NK-92 (cell line): ENCODE results near the gene HPCAL1.

Experiments
- DNase-seq: peaks from one replicate; lab custom pipeline; 2025; ENCODE audit not compliant: unreplicated experiment; lab: John Stamatoyannopoulos, UW

HPCAL1 gene

DNA sequence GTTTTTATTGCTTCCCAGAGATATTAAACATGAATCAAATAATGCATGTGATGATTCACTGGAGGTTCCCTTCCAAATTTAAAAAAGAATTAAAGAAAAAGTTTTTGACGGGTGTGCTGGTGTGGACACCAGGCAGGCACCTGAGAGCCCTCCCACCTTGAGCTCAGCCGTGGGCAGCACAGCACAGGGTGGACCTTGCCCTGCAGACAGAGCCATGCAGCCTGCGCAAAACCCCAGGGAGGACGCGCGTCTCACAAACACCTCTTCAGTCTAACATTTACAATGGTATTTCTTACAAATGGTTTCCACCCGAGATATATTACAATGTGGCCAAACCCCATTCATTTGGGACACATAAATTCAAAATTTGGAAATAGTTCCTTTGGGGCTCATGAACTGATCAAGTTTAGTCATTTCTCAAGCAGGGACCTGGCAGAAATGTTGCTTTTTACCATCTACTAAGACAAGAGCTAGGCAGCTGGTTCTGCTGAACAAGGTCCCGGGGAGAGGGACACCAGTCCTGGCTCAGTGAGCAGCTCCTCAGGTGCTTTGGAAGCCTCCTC is 100.0 kb downstream of the HPCAL1 start:
- DNase-seq: no peak

DNA sequence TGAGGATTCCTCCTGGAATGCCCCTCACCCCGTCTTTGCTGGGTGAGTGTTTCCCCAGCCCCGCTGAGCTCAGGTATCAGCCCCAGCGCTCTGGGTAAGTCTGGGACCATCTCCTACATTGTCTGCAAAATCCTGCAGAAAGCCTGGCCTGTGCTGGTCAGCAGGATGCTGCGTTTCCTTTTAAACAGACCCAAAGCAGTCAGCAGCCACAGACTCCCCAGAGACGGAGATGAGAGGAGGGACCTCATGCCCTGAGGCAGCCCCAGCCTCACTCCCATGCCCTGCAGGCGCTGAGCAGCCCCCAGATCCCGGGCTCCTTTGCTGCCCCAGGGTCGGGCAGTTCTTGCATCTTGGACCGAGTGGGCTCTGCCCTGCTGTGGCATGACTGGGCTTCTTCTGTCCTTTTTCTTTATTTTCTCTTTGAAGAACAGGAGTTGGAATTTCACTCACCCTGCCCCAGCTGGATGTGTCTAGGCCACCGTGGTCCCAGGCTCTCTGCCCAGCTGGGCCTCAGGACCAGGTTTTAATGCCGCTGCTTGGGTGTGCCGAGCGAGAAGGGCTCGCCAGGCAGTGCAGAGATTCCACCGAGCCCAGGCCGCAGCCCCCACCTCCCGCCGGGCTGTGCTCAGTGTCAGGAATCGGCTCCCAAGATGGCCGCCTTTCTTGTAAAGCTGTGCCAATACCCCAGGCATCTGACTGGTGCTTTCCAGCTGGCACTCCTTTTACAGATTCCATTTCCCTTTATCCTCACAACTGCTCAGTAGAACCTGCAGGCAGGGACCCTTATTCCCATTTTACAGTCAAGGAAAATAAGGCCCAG is 101.8 kb downstream of the HPCAL1 start:
- DNase-seq: no peak

DNA sequence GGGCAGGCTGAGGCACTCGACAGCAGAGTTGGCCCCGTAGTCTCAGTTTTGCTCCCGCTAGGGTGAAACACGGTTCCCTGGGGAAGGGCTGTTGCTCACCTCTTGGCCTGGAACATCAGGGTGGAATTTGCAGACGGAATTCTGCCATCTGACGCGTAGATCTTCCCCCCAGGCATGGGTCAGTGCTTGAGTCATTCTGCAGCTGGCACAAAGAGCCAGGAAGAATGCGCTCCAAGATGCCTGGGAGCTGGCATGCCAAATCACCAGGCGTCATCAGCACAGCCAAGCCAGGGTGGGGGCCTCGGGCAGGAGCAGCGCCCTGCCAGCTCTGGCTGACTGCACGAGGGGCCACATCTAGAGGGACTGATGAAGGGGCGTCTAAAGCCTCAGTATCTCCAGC is 102.7 kb downstream of the HPCAL1 start:
- no peak for DNase-seq

DNA sequence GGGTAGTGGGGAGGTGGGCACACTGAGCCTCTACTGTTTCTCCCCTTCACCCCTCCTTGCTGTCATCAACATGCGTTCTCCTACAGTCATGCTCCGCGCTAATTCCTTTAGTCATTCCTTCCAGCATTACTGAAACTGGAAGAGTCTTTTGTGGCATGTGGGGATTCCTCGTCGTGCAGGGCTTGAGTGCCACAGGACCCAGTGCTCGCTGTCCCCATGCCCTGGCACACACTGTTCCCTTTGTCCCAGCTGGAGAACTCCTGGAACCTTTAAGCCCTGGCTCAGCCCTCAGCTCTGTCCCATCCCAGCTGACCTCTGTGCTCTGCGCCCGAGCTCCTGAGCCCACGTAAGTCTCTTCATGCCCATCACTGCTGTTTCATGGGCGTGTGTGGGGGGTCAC is 103.3 kb downstream of the HPCAL1 start:
- DNase-seq: no peak

DNA sequence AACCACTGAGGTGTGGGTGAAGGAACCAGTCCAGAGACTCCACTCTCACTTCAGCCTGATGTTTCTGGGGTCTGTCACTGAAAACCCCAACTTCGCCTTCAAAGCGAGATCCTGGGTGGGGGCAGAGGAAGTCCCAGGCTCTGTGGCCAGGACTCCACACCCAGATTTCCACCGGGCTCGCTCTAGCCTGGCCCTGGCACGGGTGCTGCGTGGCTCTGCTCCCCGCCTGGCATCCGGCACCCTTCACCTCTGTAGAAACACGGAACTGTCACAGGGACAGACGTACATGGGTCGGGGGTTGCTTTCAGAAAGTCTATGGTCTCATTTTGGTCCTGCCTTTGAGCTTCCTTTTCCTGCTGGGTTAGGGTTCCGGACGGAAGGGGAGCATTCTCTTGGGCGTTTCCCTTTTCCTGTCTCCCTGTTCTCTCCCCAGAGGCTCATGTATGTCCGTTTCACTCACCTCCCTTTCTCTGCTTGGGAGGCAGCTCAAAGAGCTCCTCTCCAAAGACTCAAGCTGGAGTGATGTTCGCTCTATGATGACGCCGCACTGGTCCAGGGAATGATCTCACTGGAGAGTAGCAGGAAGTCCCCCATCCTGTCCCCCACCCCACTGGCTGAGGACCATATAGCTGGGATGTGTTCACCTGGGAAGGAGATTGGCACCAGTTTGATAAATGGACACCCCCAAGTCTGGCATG is 103.9 kb downstream of the HPCAL1 start:
- no peak for DNase-seq

DNA sequence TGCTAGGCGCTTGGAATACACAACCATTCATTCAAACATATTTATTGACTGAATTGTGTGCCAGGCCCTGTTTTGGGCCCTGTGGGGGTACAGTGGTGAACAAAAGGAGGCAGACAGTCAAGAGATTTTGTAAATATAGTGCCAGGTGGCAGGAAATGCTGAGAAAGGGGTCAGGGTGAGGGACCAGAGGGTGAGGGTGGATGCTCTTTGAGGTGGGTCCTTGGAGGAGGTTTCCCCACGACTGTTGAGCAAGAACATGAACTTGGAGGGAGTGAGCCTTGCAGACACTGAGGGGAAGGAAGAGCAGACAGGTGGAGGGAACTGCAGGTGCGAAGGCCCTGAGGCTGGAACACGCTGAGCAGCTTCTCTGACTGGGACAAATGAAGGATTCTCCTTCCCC is 104.7 kb downstream of the HPCAL1 start:
- no peak for DNase-seq

DNA sequence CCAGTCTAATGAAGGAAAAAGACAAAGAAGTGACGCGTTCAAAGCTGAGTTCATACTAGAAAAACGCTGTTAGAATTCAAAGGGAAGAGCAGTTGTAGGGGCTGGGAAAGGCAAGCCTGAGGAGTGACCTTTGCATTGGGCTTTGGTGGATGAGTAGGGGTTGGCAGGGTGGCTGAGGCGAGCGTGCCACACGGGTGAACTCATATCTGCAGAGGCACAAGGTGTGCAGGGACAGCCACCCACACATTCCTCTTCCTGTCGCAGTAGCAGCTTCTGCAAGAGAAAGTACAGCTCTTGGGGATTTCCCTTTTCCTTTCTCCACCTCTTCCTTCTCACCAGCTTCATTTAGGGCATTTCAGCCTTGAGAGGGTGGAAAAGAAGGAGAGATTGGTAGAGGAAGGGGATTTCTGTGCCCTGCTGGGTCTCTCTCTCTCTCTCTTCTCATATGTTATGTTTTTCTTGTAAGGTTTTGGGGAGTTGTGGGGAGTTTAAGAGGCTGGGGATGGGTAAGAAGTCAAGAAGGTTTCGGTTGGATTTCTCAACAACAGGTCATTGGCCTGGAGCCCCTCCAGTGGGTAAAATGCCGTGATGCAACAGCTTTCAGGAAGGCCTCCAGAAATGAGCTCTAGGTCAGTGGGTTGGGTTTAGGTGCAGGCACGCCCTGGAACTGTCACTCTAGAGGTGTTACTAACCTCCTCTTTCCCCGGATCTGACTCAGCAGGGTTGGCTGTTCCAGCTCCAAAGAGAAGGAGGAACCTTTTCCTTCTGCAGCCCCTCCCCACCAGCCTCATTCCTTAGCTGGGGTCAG is 105.3 kb downstream of the HPCAL1 start:
- DNase-seq: no peak

DNA sequence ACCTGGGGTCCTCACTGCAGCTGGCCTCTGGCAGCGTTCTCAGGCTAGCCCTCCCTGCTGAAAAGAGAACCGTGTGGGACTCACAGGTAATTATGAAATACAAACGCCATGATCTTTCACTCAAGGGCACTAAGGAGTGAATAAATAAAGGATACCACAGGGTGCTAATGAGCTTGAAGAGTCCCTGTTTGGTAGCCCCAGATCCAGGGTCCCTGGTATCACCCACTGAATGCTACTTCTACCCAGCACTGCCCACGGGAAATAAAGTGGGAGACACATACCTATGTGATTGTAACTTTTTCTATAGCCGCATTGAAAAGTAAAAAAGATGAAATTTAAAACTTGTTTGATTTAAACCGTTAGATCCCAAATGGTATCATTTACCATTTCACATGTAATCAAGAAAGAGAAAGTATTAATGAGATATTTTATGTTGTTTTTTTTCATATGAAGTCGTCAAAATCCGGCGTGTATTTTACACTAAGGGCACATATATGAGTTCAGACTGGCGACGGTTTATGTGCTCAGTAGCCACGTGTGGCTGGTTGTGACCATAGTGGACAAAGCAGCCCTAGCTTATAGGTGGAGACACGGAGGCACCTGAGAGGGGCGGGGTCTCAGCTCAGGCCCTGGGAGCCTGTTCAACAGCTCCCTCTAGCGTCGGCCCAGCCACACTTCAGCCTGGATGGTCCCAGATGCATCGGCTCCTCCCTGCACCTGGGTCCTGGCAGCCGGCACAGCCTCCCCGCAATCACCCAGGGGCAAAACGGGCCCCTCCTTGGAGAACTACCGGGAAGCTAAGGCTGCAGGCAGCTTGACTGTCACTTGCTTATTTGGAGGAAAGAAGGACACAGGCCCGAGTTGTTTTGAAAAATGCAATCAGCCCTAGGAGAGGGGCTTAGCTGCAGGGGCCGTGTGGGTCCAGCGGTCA is 106.2 kb downstream of the HPCAL1 start:
- DNase-seq: no peak

DNA sequence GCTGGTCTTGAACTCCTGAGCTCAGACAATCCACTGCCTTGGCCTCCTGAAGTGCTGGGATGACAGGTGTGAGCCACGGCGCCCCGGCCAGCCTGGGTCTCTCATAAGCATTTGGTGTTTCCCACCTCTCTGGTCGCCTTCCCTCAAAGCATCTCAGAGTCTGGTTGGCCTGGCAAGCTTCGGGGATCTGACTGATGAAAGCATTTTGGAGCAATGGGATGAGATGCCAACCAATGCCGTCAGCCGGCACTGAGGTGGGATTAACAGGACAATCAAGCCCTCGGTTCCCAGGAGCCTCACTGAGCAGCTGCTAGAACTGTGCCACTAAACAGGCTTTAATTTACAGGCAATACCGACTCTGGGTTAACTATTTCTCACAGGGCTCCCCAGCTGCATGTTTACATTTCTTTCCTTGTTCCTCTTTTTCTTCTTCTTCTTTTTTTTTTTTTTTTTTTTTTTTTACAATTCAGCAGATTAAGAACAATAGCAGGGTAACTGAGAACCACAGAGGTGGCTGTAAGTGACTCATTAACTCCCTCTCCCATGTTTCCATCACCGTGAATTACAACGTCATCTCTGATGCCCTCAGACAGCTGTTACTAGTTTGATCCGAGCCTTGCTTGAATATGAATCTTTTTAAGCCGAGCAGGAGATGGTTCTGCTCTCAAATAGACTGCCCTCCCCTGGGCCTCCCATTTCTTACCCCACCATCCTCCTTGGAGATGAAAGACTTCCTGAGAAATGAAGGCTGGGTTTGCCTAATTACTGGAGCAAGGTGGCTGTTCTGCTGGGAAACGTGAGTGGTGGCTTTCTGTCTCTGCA is 107.5 kb downstream of the HPCAL1 start:
- no peak for DNase-seq

DNA sequence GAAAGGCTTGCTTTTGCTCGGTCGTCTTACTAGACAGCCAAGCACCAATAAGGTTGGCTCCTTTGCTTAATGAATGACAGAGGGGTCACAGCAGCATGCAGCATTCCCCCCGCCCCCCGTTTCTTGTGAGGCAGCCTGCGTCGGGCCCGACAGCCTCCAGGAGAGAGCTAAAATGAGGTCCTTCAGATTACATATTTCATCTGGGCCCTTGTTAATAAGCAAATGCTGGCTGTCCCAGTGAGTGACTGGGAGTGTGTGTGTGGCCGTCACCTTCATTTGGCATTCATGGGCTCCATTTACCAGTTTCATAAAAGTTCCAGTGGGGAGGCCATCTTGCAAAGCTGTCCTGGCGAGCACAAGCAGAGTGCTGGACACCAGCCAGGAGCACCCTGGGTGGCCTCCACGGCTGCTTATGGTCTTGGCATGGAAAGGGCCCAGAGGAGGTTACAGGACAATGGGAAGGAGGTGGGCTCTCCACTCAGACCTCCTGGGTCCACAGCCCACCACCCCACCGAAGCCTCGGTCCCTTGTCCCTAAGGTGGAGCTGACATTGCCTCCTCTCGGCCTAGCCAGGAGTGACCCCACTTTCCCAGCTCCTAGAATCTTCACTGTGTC is 108.2 kb downstream of the HPCAL1 start:
- no peak for DNase-seq

DNA sequence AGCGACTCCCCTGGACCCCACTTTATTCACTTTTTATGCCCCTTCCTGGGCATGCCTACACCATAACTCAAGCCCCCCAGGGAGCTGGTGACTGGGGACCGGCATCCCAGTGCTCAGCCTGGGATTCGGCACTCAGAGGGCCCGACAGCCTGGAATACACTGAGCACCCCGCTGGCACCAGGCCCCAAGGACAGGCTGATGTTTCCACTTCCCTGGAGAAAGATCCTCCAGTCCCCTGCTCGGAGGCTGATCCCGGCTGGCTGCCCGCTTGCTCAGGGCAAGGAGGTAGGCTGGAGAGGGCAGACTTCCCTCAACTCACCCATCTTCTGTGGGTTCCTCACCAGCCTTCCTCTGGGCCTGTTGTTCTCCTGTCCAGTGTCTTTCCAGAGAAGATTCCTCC is 108.9 kb downstream of the HPCAL1 start:
- no peak for DNase-seq

DNA sequence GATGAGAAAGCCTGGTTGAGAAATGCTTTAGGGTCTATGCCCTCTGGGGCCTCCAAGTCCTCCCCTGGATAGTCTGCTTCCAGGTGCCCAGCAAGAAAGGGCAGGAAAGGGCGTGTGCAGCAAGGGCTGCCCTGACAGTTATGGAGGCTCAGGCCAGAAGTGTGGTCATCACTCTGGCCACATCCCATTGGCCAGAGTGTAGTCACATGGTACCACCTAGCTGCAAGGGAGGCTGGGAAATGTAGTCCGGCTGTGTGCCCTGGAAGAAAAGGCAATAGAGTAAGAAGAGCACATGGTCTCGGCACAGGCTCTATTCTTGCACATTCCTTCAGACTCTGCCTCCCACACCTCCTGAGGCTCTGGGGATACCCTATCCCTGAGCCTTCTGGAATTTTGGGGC is 109.7 kb downstream of the HPCAL1 start:
- no peak for DNase-seq

DNA sequence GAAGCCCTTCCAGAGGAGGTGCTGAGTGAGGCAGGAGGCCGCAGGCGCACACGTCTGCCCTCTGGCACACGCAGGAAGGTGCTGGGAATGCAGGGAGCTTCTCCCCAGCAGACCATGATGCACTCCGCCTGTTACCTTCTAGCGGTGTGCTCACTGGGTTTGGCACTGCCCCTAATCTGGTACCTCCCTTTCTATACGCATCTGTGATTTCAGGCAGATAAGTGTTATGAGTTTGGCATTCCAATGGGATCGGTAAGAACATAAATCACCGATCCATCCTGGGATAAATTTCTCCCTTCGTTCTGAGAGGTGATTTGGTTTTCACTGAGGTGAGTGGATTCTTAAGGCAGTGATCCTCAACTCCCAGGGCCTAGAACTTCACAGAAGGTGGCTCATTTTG is 110.8 kb downstream of the HPCAL1 start:
- DNase-seq: no peak

DNA sequence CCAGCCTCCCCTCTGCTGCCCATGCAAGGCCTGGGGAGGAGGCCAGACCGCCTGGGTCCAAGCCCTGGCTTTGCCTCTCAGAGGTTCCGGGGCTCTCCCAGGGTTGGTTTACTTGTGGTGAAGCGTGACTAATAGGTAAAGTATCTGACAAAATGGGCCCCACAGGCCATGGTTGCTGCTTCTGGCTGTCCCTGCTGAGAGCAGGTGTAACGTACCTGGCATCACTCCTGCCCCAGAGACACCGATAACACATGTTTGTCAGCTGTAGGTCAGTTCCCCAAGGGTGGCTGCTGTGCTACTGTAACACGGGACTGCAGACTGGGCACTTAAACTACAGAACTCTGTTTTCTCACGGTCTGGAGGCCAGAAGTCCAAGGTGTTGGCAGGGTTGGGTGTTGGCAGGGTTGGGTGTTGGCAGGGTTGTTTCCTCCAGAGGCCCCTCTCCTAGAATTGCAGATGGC is 111.3 kb downstream of the HPCAL1 start:
- no peak for DNase-seq

DNA sequence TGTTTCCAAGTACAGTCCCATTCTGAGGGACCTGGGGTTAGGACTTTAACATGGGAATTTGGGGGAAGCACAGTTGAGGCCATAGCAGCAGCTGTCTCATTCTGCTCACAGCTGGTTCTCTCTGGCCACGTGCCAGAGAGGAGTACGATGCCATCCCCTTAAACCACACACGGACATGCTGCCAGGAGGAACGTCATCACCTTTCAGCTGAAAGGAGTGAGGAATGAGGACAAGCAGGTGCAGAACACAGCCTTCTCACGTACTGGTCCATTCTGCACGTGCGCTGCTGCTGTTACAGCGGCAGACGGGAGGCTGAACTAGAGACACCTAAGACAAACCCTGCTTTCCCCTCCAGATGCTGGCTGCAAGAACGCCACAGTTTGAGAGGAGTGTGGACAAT is 111.9 kb downstream of the HPCAL1 start:
- no peak for DNase-seq

DNA sequence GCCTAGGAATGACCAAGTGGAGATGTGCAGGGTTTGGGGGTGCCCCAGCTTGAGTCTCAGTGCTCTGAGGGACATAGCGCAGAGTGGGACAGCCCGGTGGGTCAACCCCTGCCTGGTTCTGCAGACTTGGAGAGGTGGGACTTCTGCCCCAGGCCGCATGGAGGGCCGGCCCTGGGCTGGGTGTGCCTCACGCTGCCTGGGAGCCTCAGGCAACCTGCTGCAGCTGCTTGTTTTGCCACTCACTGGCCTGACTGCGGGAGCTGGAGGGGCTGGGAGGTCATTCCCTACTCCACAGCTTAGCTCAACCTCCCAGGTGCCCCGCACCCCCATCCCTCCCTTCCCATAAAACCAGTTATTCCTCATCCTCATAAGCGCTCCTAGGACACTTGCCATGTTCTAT is 112.3 kb downstream of the HPCAL1 start:
- DNase-seq: no peak

DNA sequence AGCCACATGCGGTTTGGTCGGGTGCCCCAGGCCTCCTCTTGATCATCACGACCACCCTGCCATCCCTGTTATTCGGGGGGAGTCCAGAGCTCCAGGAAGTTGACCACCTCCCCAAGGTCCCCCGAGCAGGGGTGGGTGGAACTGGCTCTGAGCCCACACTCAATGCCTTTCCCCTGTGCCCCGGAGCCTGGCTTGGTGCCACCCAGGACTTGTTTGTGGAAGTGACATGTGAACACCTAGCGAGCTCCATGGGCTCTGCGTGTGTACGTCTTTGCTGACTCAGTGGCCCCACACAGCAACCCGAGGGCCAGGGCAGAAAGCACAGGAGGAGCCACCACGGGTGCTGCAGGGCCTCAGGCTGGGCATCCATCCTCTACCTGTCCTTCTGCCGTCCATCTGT is 112.9 kb downstream of the HPCAL1 start:
- DNase-seq: no peak

DNA sequence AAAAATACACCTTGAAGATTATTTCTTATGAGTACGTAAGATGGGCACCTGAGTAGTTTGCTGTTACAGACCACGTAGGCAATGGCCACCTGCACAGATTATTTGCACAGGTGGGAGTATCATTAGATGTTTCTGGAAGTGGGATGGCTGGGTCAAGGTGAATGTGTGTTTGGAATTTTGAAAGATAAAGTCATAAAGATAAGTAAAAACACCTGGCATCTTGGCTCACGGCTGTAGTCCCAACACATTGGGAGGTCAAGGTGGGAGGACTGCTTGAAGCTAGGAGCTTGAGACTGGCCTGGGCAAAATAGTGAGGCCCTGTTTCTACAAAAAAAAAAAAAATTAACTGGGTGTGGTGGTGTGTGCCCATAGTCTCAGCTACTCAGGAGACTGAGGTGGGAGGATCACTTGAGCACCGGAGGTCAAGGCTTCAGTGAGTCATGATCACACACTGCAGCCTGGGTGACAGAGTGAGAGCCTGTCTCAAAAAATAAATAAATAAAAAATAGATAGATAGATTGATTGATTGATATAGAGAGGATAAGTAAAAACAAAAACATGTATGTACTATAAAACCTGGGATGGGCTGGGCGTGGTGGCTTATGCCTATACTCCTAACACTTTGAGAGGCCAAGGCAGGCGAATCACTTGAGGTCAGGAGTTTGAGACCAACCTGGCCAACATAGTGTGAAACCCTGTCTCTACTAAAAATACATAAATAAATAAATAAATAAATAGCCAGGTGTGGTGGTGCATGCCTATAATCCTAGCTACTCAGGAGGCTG is 115.0 kb downstream of the HPCAL1 start:
- DNase-seq: no peak
